H1 (cell line): ENCODE data around the gene JAKMIP1. TPM values are rescaled to one million over a fixed set of nuclear protein-coding genes. Genes with fewer than 3 reads are reported as not detected.

Experiments used
- EP300 ChIP-seq, 2 experiments: IDR thresholded peaks; 1 replicate in 1 of 2; 2 replicates in 1 of 2; pipeline ENCODE4 v1.6.1; 2011 to 2012; ENCODE audit warnings: low read depth in 2 of 2, low read length in 2 of 2, mild to moderate bottlenecking in 2 of 2, borderline replicate concordance in 1 of 2, inconsistent platforms in 1 of 2, moderate library complexity in 1 of 2
- NRF1 ChIP-seq: IDR thresholded peaks from 2 replicates; pipeline ENCODE4 v1.6.1; 2011; ENCODE audit warnings: mild to moderate bottlenecking, low read depth, low read length, improper control_type of control experiment
- polyA plus RNA-seq, 7 experiments: library from polyadenylated mRNA; depleted of rRNA in 3 of 7; stranded (reverse) in 5 of 7; unstranded in 2 of 7; fragments of >200 nt in 5 of 7; fragments of 200-250 nt in 2 of 7; gene quantifications; 1 replicate in 5 of 7; 2 replicates in 1 of 7; 4 replicates in 1 of 7; pipeline versions ENCODE4 v1.2.1 to v1.2.3, GENCODE V29; 2011 to 2013; ENCODE audit warnings: missing spikeins in 2 of 7, mixed read lengths in 2 of 7
- total RNA-seq: library from RNA; stranded (reverse); fragmentation: NEBNext Ultra II Directional; extraction: Animal tissue kit (Norgen Biotek cat#: 25700); gene quantifications from 2 replicates; pipeline ENCODE4 v1.2.1, GENCODE V29; 2021
- TF ChIP-seq, protein P1 (sequence below): IDR thresholded peaks from 2 replicates; pipeline ENCODE4 v1.6.1; 2012; ENCODE audit warnings: low read length, inconsistent platforms

The JAKMIP1 gene
- total and polyA plus RNA-seq, 2 of the 8 experiments (the other 6 are each of a cell fraction or from before 2014, with no cell fraction given): 2.5 to 4.4 TPM

- TF ChIP-seq, protein P1, sequence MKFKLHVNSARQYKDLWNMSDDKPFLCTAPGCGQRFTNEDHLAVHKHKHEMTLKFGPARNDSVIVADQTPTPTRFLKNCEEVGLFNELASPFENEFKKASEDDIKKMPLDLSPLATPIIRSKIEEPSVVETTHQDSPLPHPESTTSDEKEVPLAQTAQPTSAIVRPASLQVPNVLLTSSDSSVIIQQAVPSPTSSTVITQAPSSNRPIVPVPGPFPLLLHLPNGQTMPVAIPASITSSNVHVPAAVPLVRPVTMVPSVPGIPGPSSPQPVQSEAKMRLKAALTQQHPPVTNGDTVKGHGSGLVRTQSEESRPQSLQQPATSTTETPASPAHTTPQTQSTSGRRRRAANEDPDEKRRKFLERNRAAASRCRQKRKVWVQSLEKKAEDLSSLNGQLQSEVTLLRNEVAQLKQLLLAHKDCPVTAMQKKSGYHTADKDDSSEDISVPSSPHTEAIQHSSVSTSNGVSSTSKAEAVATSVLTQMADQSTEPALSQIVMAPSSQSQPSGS: no peak
- TF ChIP-seq NRF1 (no peak), EP300 (IDR thresholded peaks at IDR 0.05; ENCODE audit: borderline replicate concordance in 1 of 2, low read depth in 2 of 2, low read length in 2 of 2) (no peak)
Measured at GRCh38 chr4:6109842-6110560, 90.3 kb downstream of the JAKMIP1 start (continued).
